Gastroesophageal sphincter (tissue), 4 donors: ENCODE measurements around the gene NLK. TPM values are rescaled to one million over a fixed set of nuclear protein-coding genes. Genes with fewer than 3 reads are reported as not detected.
"Not testable (repeated sequence)": the region's sequence is repeated elsewhere in the genome, so short reads cannot be mapped to it uniquely, and the experiment has no call there.

Experiments
- ATAC-seq: fragments of 150-250 bp; one replicate; pipeline ENCODE4 v1.9.1; 2016; ENCODE audit warnings: mild to moderate bottlenecking, moderate library complexity
- H3K27ac ChIP-seq, 4 donors: fragments of 200-600 bp; sonication (generic) in 3 of 4; 1 replicate in 3 of 4; 2 replicates in 1 of 4; pipeline ENCODE4 v1.5.1; 2016 to 2019
- H3K27me3 ChIP-seq: fragments of 200-600 bp; sonication (generic); one replicate; pipeline ENCODE4 v1.5.1; 2019
- H3K36me3 ChIP-seq, 2 donors: fragments of 200-600 bp; sonication (generic); one replicate each; pipeline ENCODE4 v1.5.1; 2019; ENCODE audit warnings: control low read depth in 1 of 2
- H3K4me1 ChIP-seq, 3 donors: fragments of 200-600 bp; sonication (generic); 1 replicate in 2 of 3; 2 replicates in 1 of 3; pipeline ENCODE4 v1.5.1; 2016 to 2019; ENCODE audit warnings: control low read depth in 2 of 3
- H3K4me3 ChIP-seq, 2 donors: fragments of 200-600 bp; sonication (generic); one replicate each; pipeline ENCODE4 v1.5.1; 2019; ENCODE audit warnings: mild to moderate bottlenecking in 1 of 2, moderate library complexity in 1 of 2
- H3K9me3 ChIP-seq, 3 donors: fragments of 200-600 bp; sonication (generic); one replicate each; pipeline ENCODE4 v1.5.1; 2017 to 2019; ENCODE audit warnings: control low read depth in 2 of 3
- EP300 ChIP-seq: sonication (generic); formaldehyde crosslinking; IDR thresholded peaks from one replicate; pipeline ENCODE4 v1.6.1; 2017; ENCODE audit warnings: antibody characterized with exemption, mild to moderate bottlenecking
- POLR2A ChIP-seq, 2 donors: fragments of 450-650 bp; IDR thresholded peaks; one replicate each; pipeline ENCODE4 v1.6.1; 2017; ENCODE audit warnings: antibody characterized with exemption in 2 of 2, mild to moderate bottlenecking in 2 of 2, moderate library complexity in 1 of 2
- POLR2AphosphoS5 ChIP-seq: sonication (generic); formaldehyde crosslinking; IDR thresholded peaks from one replicate; pipeline ENCODE4 v1.6.1; 2017; ENCODE audit warnings: antibody characterized with exemption
- WGBS, 2 donors: methylation state at CpG; one replicate each; pipeline ENCODE4 v1.1.5; 2018; ENCODE audit warnings: low coverage in 1 of 2; 5-methylcytosine and 5-hydroxymethylcytosine counted together
- total RNA-seq, 4 donors: library from RNA; depleted of rRNA; stranded (reverse); fragments of >200 nt; gene quantifications; one replicate each; pipeline ENCODE4 v1.1.0, GENCODE V29; 2016
- TF ChIP-seq, protein P1 (sequence below), 4 experiments: fragments of 200-600 bp in 2 of 4; fragments of 450-650 bp in 2 of 4; sonication (generic) in 1 of 4; IDR thresholded peaks; one replicate each; pipeline ENCODE4 v1.5.1; 2017 to 2019; ENCODE audit warnings: antibody characterized with exemption in 4 of 4, mild to moderate bottlenecking in 2 of 4, moderate library complexity in 2 of 4

NLK gene
- total RNA-seq, 4 donors from 2014 or later, result 12.8 to 16.1 (median 13.8) TPM

DNA sequence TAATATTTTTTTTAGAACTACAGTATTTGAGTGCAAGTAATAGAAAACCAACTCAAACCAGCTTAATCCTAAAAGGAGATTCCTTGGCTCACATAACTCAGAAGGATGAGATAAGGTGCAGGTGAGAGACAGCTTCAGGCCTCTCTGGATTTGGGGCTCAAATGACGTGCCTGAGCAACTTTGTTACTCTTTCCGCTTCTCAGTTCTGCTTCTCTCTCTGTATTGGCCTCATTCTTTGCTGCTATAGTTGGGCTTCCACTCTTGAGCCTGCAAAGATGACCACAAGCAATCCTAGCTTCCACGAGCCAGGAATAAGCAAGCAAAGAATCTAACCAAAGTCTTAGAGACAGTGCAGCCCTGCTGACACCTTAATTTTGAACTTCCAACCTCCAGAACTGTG lies 45.0 kb upstream of the NLK start:
- H3K36me3 ChIP-seq, result no peaks in the 10 kb centered on the region
- no peak overlapping the region for H3K27ac ChIP-seq
- H3K9me3 ChIP-seq, result no peaks in the 10 kb centered on the region
- no peak for ATAC-seq
- H3K4me3 ChIP-seq, result no peak overlapping the region
- H3K4me1 ChIP-seq, result no peaks in the 10 kb centered on the region
- H3K27me3 ChIP-seq, result peaks cover 8% of the 10 kb centered on the region
- WGBS, 2 donors, result 46 to 81% methylated on average over 3 of the region's 3 CpGs
- TF ChIP-seq POLR2AphosphoS5, result no peak
- TF ChIP-seq, protein P1, sequence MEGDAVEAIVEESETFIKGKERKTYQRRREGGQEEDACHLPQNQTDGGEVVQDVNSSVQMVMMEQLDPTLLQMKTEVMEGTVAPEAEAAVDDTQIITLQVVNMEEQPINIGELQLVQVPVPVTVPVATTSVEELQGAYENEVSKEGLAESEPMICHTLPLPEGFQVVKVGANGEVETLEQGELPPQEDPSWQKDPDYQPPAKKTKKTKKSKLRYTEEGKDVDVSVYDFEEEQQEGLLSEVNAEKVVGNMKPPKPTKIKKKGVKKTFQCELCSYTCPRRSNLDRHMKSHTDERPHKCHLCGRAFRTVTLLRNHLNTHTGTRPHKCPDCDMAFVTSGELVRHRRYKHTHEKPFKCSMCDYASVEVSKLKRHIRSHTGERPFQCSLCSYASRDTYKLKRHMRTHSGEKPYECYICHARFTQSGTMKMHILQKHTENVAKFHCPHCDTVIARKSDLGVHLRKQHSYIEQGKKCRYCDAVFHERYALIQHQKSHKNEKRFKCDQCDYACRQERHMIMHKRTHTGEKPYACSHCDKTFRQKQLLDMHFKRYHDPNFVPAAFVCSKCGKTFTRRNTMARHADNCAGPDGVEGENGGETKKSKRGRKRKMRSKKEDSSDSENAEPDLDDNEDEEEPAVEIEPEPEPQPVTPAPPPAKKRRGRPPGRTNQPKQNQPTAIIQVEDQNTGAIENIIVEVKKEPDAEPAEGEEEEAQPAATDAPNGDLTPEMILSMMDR (IDR thresholded peaks at IDR 0.05), result no peak
- TF ChIP-seq POLR2A (IDR thresholded peaks at IDR 0.05), result no peak
- TF ChIP-seq EP300, result no peak

DNA sequence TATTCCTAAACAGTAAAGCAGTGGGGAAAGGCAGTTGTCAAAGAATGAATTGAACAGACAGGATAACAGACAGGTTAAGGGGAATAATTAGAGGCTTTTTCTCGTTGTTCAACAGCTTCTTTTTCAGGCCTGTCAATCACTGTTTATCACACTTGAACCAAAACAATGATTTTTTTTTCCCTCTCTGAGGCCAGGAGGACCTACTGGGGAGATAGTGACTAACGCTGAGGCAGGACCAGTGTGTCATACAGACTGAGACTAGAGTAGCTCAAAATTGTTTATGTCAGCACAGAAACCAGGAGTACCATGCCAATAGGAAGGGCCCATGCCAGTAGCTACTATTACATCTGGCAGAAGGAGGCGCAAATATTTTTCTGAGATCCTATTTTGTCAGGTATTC lies 41.3 kb upstream of the NLK start:
- H3K27ac ChIP-seq, result no peak overlapping the region
- ATAC-seq, result no peak
- H3K4me1 ChIP-seq, result no peaks in the 10 kb centered on the region
- H3K9me3 ChIP-seq, result no peaks in the 10 kb centered on the region
- no peak overlapping the region for H3K4me3 ChIP-seq
- no peaks in the 10 kb centered on the region for H3K36me3 ChIP-seq
- peaks cover 8% of the 10 kb centered on the region for H3K27me3 ChIP-seq
- 36 to 53% methylated on average over 3 of the region's 3 CpGs for WGBS, 2 donors
- TF ChIP-seq POLR2AphosphoS5 (no peak), EP300 (no peak), POLR2A (IDR thresholded peaks at IDR 0.05) (no peak)
- TF ChIP-seq, protein P1 (IDR thresholded peaks at IDR 0.05), result no peak

DNA sequence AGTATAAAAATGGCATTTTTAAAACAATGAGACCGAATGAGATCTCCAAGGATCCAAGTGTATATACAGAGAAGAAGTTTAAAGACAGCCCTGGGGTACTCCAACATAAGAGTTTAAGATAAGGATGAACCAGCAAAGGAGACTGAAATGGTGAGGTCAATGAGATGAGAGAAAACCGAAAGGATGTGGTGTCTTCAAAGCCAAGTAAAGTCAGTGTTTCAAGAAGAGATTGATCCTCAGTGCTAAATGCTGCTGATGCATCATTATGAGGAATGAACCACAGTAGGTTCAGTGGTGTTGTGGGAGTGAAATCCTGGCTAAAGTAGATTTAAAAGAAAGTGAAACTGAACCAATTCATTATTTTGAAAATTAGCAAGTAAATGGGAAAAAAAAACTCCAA lies 38.1 kb upstream of the NLK start:
- Histone ChIP-seq H3K36me3 (no peaks in the 10 kb centered on the region), H3K27ac (no peak overlapping the region), H3K4me3 (no peak overlapping the region), H3K4me1 (no peaks in the 10 kb centered on the region), H3K27me3 (peaks cover 5% of the 10 kb centered on the region), H3K9me3 (no peaks in the 10 kb centered on the region)
- ATAC-seq, result no peak
- TF ChIP-seq, protein P1 (IDR thresholded peaks at IDR 0.05), result no peak
- no peak for TF ChIP-seq POLR2AphosphoS5
- no peak for TF ChIP-seq EP300
- TF ChIP-seq POLR2A (IDR thresholded peaks at IDR 0.05), result no peak
- WGBS, 2 donors, result 61 to 67% methylated on average over 2 of the region's 2 CpGs

DNA sequence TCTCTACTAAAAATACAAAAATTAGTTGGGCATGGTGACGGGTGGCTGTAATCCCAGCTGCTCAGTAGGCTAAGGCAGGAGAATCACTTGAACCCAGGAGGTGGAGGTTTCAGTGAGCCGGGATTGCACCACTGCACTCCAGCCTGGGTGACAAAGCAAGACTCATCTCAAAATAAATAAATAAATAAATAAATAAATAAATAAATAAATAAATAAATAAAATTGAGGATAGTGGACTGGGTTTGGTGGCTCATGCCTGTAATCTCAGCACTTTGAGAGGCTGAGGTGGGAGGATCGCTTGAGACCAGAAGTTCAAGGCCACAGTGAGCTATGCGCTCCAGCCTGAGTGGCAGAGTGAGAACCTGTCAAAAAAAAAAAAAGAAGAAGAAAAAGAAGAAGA lies 34.6 kb upstream of the NLK start:
- 91 to 100% methylated on average over 1 to 2 of the region's 4 CpGs for WGBS, 2 donors
- not testable (repeated sequence) for H3K4me3 ChIP-seq, H3K27me3 ChIP-seq, H3K4me1 ChIP-seq, ATAC-seq, H3K27ac ChIP-seq, H3K9me3 ChIP-seq, H3K36me3 ChIP-seq

DNA sequence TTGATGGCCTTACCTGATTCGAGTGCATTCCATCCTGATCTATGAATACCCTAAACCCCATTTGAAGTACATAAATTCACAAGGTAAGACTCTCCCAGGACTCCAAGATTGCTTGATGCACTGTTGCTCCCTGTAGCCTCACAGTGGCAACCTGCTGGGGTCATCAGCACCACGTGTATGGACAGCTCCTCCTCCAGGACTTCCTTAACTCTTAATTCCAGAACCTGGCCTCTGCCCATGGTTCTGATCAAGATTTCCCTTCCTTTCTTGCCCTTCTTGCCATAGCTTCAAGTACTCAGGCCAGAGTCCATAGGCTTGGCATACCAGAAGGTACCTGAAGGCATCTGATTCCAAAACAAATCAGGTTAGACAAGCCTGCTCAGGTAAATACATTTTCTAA lies 34.0 kb upstream of the NLK start:
- 20 to 40% methylated on average over 1 to 2 of the region's 2 CpGs for WGBS, 2 donors
- ATAC-seq, result no peak
- no peak for TF ChIP-seq POLR2AphosphoS5
- Histone ChIP-seq H3K27me3 (no peaks in the 10 kb centered on the region), H3K9me3 (no peaks in the 10 kb centered on the region), H3K36me3 (no peaks in the 10 kb centered on the region), H3K4me1 (no peaks in the 10 kb centered on the region), H3K27ac (no peak overlapping the region), H3K4me3 (no peak overlapping the region)

DNA sequence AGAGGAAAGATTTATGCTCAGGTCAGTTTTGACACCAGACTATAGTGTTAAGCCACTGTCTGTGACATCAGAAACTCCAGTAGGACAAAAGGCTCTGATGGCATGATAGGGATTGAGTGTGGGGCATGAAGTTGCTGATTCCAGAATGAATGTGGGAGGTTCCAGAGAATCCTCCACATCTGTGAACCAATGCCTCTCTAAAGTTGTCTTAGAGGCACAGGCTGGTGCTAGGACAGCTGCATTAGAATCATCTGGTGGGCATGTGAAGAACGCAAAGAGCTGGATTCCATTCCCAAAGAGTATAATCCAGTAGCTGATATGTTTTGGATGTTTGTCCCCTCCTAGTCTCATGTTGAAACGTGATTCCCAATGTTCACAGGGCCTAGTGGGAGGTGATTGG lies 32.1 kb upstream of the NLK start:
- ATAC-seq, result no peak
- 29 to 58% methylated on average over 2 of the region's 2 CpGs for WGBS, 2 donors

More for the DNA sequence above, 32.1 kb upstream of the NLK start:
- Histone ChIP-seq H3K27me3 (no peaks in the 10 kb centered on the region), H3K27ac (no peak overlapping the region), H3K36me3 (no peaks in the 10 kb centered on the region), H3K4me1 (no peaks in the 10 kb centered on the region), H3K4me3 (no peak overlapping the region), H3K9me3 (no peaks in the 10 kb centered on the region)
- TF ChIP-seq, protein P1 (IDR thresholded peaks at IDR 0.05), result no peak
- TF ChIP-seq POLR2A (IDR thresholded peaks at IDR 0.05) (no peak), POLR2AphosphoS5 (no peak), EP300 (no peak)
